DND-41 (cell line): Measurements from ENCODE around the gene MED31.
A peak's percentile ranks its signal among the peaks of the same experiment; 100 is the strongest.

Experiments used
- ATAC-seq: fragments of 200-7000 bp; cut with Tn5 transposase; 3 replicates; pipeline ENCODE4 v1.9.1; 2021; ENCODE audit warnings: low read depth; ENCODE audit not compliant: insufficient read depth
- DNase-seq: peaks from one replicate; pipeline ENCODE4 v3.0.0-alpha.2; 2020
- H2AFZ ChIP-seq: 2 replicates; pipeline ENCODE4 v1.6.0; 2012; ENCODE audit warnings: low read depth, low read length
- H3K27ac ChIP-seq: 2 replicates; pipeline ENCODE4 v1.5.1; 2012; ENCODE audit warnings: low read length, inconsistent platforms
- H3K27me3 ChIP-seq: fragments of 200-600 bp; sonication (generic); 2 replicates; pipeline ENCODE4 v1.6.0; 2012; ENCODE audit warnings: low read length, mild to moderate bottlenecking, inconsistent platforms; ENCODE audit not compliant: insufficient read depth, poor library complexity
- H3K36me3 ChIP-seq: 2 replicates; pipeline ENCODE4 v1.5.1; 2012; ENCODE audit warnings: low read length, inconsistent platforms; ENCODE audit not compliant: insufficient read depth
- H3K4me1 ChIP-seq: 2 replicates; pipeline ENCODE4 v1.5.1; 2012; ENCODE audit warnings: mild to moderate bottlenecking, low read length; ENCODE audit not compliant: insufficient read depth
- H3K4me2 ChIP-seq: 2 replicates; pipeline ENCODE4 v1.6.0; 2012; ENCODE audit warnings: mild to moderate bottlenecking, moderate library complexity, low read length, inconsistent platforms; ENCODE audit not compliant: insufficient read depth
- H3K4me3 ChIP-seq, 2 experiments: fragments of 200-600 bp in 1 of 2; shearing (Covaris generic) in 1 of 2; 2 replicates each; pipeline ENCODE4 v1.5.1; 2012 to 2016; ENCODE audit warnings: inconsistent platforms in 2 of 2, low read length in 2 of 2, mild to moderate bottlenecking in 2 of 2, low read depth in 1 of 2, moderate library complexity in 1 of 2
- H3K79me2 ChIP-seq: 2 replicates; pipeline ENCODE4 v1.6.0; 2012; ENCODE audit warnings: low read length, inconsistent platforms; ENCODE audit not compliant: insufficient read depth
- H3K9ac ChIP-seq: 2 replicates; pipeline ENCODE4 v1.6.0; 2012; ENCODE audit warnings: low read depth, mild to moderate bottlenecking, inconsistent platforms, low read length, moderate library complexity
- H3K9me3 ChIP-seq: 2 replicates; pipeline ENCODE4 v1.5.1; 2012; ENCODE audit warnings: low read length, moderate library complexity, mild to moderate bottlenecking, inconsistent platforms; ENCODE audit not compliant: insufficient read depth, severe bottlenecking
- H4K20me1 ChIP-seq: 2 replicates; pipeline ENCODE4 v1.6.0; 2012; ENCODE audit warnings: low read length; ENCODE audit not compliant: insufficient read depth
- CTCF ChIP-seq: IDR thresholded peaks from 2 replicates; pipeline ENCODE4 v1.5.1; 2012; ENCODE audit warnings: borderline replicate concordance, low read length, moderate library complexity, mild to moderate bottlenecking; ENCODE audit not compliant: poor library complexity, severe bottlenecking; ENCODE audit errors: extremely low read depth
- EZH2 ChIP-seq: IDR thresholded peaks from 3 replicates; pipeline ENCODE4 v1.6.1; 2012; ENCODE audit warnings: borderline replicate concordance, low read depth, mild to moderate bottlenecking, moderate library complexity, low read length, inconsistent platforms; ENCODE audit not compliant: severe bottlenecking

The MED31 gene

GRCh38 chr17:6651919-6652452, 581 bp upstream of the MED31 start:
- Histone ChIP-seq H3K4me1 (peaks cover 56% of the 10 kb centered on the region), H4K20me1 (peaks cover 22% of the 10 kb centered on the region; the same call in 1 of the 2 replicates), H3K9me3 (no peaks in the 10 kb centered on the region), H3K27ac (peak overlapping the region; percentile 79), H3K4me2 (peak overlapping the region; percentile 95), H3K27me3 (peaks cover 4% of the 10 kb centered on the region), H3K79me2 (peaks cover 48% of the 10 kb centered on the region), H3K36me3 (peaks cover 28% of the 10 kb centered on the region), H3K4me3 (peak overlapping the region; percentile 84 to 88; a peak in 3 of 4 replicates), H2AFZ (peak overlapping the region; percentile 89), H3K9ac (peak overlapping the region; percentile 69)
- DNase-seq (peak; percentile 32), ATAC-seq (peak; percentile 7; the same call in 2 of the 3 replicates)
- no peak for TF ChIP-seq EZH2
- TF ChIP-seq CTCF: no peak

- Histone ChIP-seq H2AFZ (no peak overlapping the region), H3K4me2 (peak overlapping the region; percentile 14; the same call in 1 of the 2 replicates), H3K9me3 (no peaks in the 10 kb centered on the region), H3K79me2 (peaks cover 79% of the 10 kb centered on the region), H3K4me1 (peaks cover 57% of the 10 kb centered on the region), H3K4me3 (no peak overlapping the region), H3K27me3 (no peaks in the 10 kb centered on the region), H3K27ac (no peak overlapping the region), H4K20me1 (peaks cover 34% of the 10 kb centered on the region; the same call in 1 of the 2 replicates), H3K9ac (no peak overlapping the region), H3K36me3 (peaks cover 56% of the 10 kb centered on the region)
- ATAC-seq: no peak
- TF ChIP-seq CTCF (peak; percentile 51), EZH2 (no peak)
- no peak for DNase-seq
These were observed 3.2 kb downstream of the MED31 start for GRCh38 chr17:6648181-6648580.

- no peak overlapping the region for H3K9ac ChIP-seq
These were observed 7.8 kb downstream of the MED31 start for GRCh38 chr17:6643451-6644125.

More at GRCh38 chr17:6643451-6644125, 7.8 kb downstream of the MED31 start:
- TF ChIP-seq EZH2 (no peak), CTCF (no peak)
- DNase-seq: no peak
- Histone ChIP-seq H3K27me3 (no peaks in the 10 kb centered on the region), H3K4me1 (peaks cover 50% of the 10 kb centered on the region), H4K20me1 (peaks cover 31% of the 10 kb centered on the region; the same call in 1 of the 2 replicates), H3K4me3 (no peak overlapping the region), H3K36me3 (peaks cover 45% of the 10 kb centered on the region), H3K9me3 (no peaks in the 10 kb centered on the region), H3K27ac (no peak overlapping the region), H3K79me2 (peaks cover 87% of the 10 kb centered on the region), H2AFZ (no peak overlapping the region), H3K4me2 (0 out of 2 replicates have a peak overlapping the region, but pooled peaks have one; percentile 81)
- ATAC-seq: no peak
